GM18951 (cell line): ENCODE measurements around the gene PDGFRA.

ENCODE experiments used
- POLR2A ChIP-seq: IDR thresholded peaks from 4 replicates; pipeline ENCODE4 v1.6.1; 2011; ENCODE audit warnings: mild to moderate bottlenecking; ENCODE audit not compliant: insufficient read length, insufficient read depth; ENCODE audit errors: extremely low read depth
- in situ Hi-C: fragments of 300-500 bp; cut with MboI; formaldehyde crosslinking; loops from one replicate; pipeline ENCODE4 v1.12.0; 2022; ENCODE audit warnings: low sequenced_read_pairs, mixed read lengths, inconsistent platforms; ENCODE audit not compliant: unreplicated experiment

PDGFRA gene

DNA sequence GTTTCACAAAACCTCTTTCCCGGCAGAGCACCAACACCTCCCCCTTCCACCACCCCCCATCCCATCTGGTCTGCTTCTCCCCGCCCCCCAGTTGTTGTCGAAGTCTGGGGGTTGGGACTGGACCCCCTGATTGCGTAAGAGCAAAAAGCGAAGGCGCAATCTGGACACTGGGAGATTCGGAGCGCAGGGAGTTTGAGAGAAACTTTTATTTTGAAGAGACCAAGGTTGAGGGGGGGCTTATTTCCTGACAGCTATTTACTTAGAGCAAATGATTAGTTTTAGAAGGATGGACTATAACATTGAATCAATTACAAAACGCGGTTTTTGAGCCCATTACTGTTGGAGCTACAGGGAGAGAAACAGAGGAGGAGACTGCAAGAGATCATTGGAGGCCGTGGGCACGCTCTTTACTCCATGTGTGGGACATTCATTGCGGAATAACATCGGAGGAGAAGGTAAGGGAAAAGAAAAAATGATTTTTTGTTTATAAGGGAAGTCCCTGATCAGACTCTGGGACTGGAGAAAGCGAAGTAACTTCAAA, at the start of gene PDGFRA:
Gene PDGFRA (plus strand): TSS at position 333 of the 541 bp plus-strand sequence. CDS start 29,476 bp downstream, outside the sequence.
- in situ Hi-C loops = loop anchor here (10.0 to 25.0 kb wide), 2 partner anchors 304 to 1217 kb away; no protein-coding TSS in a partner anchor
- no peak for TF ChIP-seq POLR2A

DNA sequence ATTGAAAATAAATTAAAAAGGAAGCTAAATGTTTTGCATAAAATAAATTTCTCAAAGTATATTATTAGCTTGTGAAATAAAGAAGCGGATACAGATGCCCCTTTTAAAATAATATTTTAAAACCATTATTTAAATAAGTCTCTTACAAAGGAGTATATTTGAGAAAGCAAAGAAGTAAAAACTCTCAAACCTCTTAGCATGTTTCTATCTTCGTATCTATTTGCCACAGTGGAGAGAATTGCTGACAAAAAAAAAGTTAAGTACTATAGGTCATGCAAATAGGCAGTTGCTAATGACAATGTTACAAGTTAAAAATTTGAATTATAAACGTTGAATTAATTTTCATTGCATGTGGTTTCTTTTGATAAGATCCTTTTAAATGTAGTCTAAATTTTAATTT, 44.5 kb upstream of the PDGFRA start:
- no peak for TF ChIP-seq POLR2A
- in situ Hi-C loops = no loop called here

DNA sequence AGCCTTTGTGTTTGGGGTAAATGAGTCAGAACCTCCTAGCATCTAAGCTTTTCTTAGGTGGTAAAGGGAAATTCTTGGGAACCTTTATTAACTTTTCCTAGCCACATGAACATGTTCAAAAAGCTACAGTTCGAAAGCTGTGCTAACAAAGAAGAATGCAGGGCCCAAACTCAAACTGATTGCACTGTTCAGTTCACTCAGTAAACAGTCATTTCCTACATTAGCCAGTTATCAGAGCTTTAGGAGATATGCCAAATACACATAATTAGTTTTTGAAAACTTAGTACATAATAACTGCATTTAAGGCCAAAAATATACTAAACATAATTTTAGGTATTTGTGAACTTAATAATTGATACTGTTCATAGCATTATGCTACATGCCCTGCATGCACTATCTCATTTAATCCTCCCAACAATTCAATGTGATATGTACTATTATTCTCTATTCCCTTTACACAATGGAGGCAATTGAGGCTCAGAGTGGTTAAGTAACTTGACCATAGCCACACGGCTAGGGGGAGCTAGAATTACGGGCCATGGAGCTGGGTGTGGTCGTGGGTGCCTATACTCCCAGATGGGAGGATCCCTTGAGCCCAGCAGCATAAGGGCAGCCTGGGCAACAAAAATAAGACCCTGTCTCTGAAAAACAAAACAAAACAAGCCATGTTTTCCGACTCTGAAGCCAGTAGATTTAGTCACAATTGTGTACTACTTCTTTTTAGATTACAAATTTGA, 43.9 kb upstream of the PDGFRA start:
- TF ChIP-seq POLR2A = no peak
- in situ Hi-C loops = no loop called here

DNA sequence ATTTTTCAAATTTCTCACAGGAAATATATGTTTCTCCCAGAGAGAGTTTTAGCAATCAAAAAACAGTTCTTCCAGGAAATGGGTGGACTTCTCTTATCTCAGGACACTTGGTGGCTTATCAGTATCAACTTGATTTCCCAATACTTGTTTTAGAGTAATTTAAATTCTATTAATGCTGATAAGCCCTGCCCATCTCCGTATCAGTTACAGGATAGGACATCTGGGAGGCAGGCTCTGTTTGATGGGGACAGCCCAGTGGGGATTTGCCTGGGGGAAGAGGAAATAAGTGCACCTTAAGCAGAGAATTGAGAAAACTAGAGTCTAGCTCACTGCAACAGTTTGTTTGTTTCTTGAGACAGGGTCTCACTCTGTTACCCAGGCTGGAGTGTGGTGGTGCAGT, 43.2 kb upstream of the PDGFRA start:
- in situ Hi-C loops = no loop called here
- no peak for TF ChIP-seq POLR2A

DNA sequence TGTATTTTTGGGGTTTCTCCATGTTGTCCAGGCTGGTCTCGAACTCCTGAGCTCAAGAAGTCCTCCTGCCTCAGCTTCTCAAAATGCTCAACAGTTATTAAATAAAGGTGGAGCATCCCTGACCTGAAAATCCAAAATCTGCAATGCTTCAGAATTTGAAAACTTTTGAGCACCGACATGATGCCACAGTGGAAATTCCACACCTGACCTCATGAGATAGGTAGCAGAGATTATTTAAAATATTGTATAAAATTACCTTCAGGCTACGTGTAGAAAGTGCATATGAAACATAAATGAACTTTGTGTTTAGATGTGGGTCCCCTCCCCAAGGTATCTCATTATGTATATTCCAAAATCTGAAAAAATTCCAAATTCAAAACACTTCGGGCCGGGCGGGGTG, 42.7 kb upstream of the PDGFRA start:
- no peak for TF ChIP-seq POLR2A
- in situ Hi-C loops = no loop called here

DNA sequence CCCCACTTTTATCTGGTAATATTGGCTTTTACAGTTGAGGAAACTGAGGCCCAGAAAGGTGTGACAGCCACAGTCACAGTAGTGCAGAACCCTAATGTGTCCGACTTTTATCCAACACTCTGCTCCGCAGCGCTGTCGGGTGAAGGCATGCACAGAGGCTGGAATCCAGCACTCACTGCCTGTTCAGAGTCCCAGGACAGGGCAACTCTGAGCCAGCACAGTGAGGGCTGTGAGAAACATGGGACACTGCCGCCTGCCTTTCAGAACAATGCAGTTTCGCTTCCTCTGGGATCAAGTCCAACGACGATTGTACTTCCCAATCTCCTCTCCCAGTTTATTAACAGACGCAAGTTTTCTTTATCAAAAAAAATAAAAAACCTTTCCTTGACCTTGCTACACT, 41.9 kb upstream of the PDGFRA start:
- TF ChIP-seq POLR2A = no peak
- in situ Hi-C loops = no loop called here

DNA sequence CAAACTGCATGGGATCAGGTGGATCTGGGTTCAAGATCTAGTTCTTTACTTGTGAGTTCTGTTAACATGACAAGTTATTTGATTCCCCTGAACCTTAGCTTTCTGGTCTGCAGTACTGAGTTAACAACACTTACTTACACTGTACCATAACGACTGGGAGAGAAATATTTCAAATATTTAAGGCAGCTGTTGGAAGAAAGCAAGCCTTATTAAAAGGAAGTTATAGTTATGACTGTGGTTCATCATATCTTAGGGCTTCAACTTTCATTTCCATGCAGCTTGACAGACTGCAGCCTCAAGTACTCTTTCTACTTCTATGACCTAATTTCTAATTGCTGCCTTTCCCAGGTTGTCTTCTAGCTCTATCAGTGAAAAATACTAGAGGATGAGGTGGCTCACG, 40.0 kb upstream of the PDGFRA start:
- in situ Hi-C loops = no loop called here
- TF ChIP-seq POLR2A = no peak

DNA sequence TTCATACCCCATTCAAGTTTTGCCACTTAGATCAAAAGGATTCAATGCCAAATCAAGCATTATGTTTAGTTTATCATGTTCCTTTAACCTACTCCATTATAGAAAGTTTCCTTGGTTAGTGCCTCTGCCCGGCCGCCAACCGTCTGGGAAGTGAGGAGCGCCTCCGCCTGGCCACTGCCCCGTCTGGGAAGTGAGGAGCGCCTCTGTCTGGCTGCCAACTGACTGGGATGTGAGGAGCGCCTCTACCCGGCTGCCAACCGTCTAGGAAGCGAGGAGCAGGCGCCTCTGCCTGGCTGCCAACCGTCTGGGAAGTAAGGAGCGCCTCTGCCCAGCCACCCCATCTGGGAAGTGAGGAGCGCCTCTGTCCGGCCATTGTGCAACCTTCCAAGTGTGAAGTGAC, 36.3 kb upstream of the PDGFRA start:
- in situ Hi-C loops = no loop called here
- no peak for TF ChIP-seq POLR2A

DNA sequence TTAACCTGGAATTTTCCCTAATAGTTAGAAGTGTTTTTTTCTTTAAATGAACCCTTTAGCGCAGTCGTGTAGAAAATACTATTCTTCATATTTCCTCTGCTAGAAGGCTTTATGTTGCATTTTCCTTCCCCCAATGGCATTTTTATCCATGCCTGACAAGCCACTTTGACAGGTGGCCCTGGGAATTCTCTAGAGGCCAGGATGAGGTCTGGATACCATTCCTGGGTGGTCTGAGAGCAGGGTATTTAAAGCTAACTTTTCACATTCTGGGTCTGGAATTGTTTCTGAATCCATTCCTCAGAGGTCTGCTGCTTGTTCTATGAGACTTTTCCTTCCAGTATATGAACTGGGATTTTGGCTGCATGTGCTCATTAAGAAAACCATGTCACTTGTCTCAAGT, 31.2 kb upstream of the PDGFRA start:
- in situ Hi-C loops = no loop called here
- no peak for TF ChIP-seq POLR2A

DNA sequence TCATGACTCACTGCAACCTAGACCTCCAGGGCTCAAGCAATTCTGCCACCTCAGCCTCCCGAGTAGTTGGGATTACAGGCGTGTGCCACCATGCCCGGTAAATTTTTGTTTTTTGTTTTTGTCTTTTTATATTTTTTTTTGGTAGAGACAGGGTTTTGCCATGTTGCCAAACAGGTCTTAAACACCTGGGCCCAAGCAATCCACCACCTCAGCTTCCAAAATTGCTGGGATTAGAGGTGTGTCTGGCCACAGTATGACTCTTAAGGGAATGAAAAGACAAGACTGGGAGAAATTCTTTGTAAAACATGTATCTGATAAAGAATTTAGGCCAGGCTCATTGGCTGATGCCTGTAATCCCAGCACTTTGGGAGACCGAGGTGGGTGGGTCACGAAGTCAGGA, 29.2 kb upstream of the PDGFRA start:
- in situ Hi-C loops = loop anchor here (25.0 kb wide), 2 partner anchors 488 to 1013 kb away; no protein-coding TSS in a partner anchor
- TF ChIP-seq POLR2A = no peak

DNA sequence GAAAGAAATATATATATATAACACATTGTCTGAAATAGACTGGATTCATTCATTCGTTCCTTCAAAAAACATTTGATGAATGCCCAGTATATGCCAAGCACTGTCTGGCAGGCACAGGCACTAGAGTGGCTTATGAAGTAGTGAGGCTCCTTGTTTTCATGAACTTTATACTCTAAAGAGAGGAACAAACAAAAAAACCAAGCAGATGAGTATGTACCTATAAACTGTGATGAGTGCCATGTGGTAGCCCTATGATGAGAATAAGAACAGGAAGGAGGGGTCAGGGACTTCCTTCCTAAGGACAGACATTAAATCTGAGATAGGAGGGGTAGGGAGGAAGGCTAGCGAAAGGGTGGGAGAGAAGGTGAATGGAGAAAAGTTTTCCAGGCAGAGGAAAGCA, 19.5 kb upstream of the PDGFRA start:
- no peak for TF ChIP-seq POLR2A
- in situ Hi-C loops = loop anchor here (25.0 kb wide), 2 partner anchors 497 to 1022 kb away; no protein-coding TSS in a partner anchor

DNA sequence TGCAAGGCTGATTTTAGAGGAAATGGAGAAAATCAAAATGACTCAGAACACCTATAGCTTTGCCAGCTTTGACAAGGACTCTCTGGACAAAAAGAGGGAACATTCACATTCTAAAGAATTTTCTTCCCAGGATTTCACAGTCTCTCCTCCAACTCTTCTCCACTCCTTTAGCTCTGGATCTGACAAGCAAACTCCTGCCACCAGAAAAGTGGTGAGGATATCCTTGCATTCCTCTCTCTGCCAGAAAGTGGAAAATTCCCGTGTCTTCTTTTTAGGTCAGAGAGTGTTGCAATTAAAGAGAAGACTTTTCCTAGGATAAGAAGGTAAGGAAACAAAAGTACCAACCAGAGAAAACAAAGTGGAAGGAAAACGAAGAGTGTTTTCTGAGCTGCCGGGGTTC, 16.1 kb upstream of the PDGFRA start:
- in situ Hi-C loops = loop anchor here (25.0 kb wide), 2 partner anchors 501 to 1026 kb away; no protein-coding TSS in a partner anchor
- TF ChIP-seq POLR2A = no peak

DNA sequence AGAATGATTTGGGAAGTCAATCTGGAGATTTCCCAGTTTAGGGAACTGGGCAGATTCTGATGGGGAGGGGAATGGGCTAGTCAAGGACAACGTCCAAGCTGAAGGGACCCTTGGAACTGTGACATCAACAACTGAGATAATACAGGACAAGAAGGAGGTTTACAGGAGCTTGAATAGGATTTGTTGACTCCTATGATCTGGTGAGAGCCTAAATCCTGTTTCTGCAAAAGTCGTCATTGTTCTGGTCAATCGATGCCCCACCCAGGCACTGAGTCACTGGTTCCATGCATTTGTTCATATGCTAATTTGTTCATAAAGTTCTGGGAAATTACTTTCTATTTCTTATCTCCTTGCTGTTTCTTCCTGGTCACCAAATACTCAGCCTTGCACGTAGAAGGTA, 15.3 kb upstream of the PDGFRA start:
- no peak for TF ChIP-seq POLR2A
- in situ Hi-C loops = loop anchor here (25.0 kb wide), 2 partner anchors 501 to 1026 kb away; no protein-coding TSS in a partner anchor
